CD4-positive, CD25-positive, alpha-beta regulatory T cell (primary cell): Measurements from ENCODE around the gene BTN2A1. TPM values are rescaled to one million over a fixed set of nuclear protein-coding genes. Genes with fewer than 3 reads are reported as not detected.

ENCODE experiments used
- ATAC-seq, 2 donors: fragments of 150-1000 bp; cut with Tn5 transposase; one replicate each; pipeline ENCODE4 v1.10.0; 2021; ENCODE audit warnings: low read depth in 2 of 2, moderate number of reproducible peaks in 2 of 2, moderate library complexity in 1 of 2
- DNase-seq, 3 donors: peaks; one replicate each; pipeline versions ENCODE4 v3.0.0 to v3.0.0-alpha.2; 2012 to 2022; ENCODE audit warnings: mixed read lengths in 1 of 3
- H3K27ac ChIP-seq: one replicate; pipeline ENCODE4 v1.7.0; 2013; ENCODE audit warnings: mild to moderate bottlenecking, low read length; ENCODE audit not compliant: insufficient read depth, poor library complexity, severe bottlenecking
- H3K27me3 ChIP-seq: one replicate; pipeline ENCODE4 v1.7.0; 2013; ENCODE audit warnings: low read length; ENCODE audit not compliant: control insufficient read depth, insufficient read depth
- H3K36me3 ChIP-seq: one replicate; pipeline ENCODE4 v1.7.0; 2013; ENCODE audit warnings: mild to moderate bottlenecking, low read length, moderate library complexity; ENCODE audit not compliant: control insufficient read depth, insufficient read depth
- H3K4me1 ChIP-seq: 2 replicates; pipeline ENCODE4 v1.7.0; 2013; ENCODE audit warnings: mild to moderate bottlenecking, low read length; ENCODE audit not compliant: insufficient read depth, control insufficient read depth, poor library complexity, severe bottlenecking
- H3K4me3 ChIP-seq: one replicate; pipeline ENCODE4 v1.7.0; 2013; ENCODE audit warnings: low read depth, mild to moderate bottlenecking, low read length, moderate library complexity
- H3K9me3 ChIP-seq, 2 experiments: 1 replicate in 1 of 2; 2 replicates in 1 of 2; pipeline ENCODE4 v1.7.0; 2013; ENCODE audit warnings: low read length in 2 of 2, mild to moderate bottlenecking in 1 of 2, moderate library complexity in 1 of 2; ENCODE audit not compliant: control insufficient read depth in 2 of 2
- H3K27ac Mint-ChIP-seq, 3 donors: one replicate each; pipeline ENCODE4 v1.8.0; 2020 to 2022; ENCODE audit warnings: mild to moderate bottlenecking in 3 of 3, mixed read lengths in 3 of 3, moderate library complexity in 2 of 3
- H3K27me3 Mint-ChIP-seq: one replicate; pipeline ENCODE4 v1.8.0; 2022; ENCODE audit warnings: mild to moderate bottlenecking, mixed read lengths
- H3K36me3 Mint-ChIP-seq: one replicate; pipeline ENCODE4 v1.8.0; 2020; ENCODE audit warnings: mixed read lengths
- H3K4me1 Mint-ChIP-seq, 4 donors: one replicate each; pipeline ENCODE4 v1.8.0; 2020 to 2022; ENCODE audit warnings: mixed read lengths in 4 of 4, mild to moderate bottlenecking in 1 of 4
- H3K4me3 Mint-ChIP-seq, 4 donors: one replicate each; pipeline ENCODE4 v1.8.0; 2020 to 2022; ENCODE audit warnings: mild to moderate bottlenecking in 4 of 4, mixed read lengths in 4 of 4, moderate library complexity in 3 of 4
- H3K9me3 Mint-ChIP-seq, 7 donors: one replicate each; pipeline ENCODE4 v1.8.0; 2020 to 2022; ENCODE audit warnings: mixed read lengths in 7 of 7, mild to moderate bottlenecking in 3 of 7, moderate library complexity in 2 of 7
- polyA plus RNA-seq, 4 donors: library from polyadenylated mRNA; unstranded; fragments of 300-500 nt; fragmentation: Illumina TruSeq; gene quantifications; one replicate each; pipeline ENCODE4 v1.2.3, GENCODE V29; 2021
- total RNA-seq: library from RNA; stranded (reverse); gene quantifications from one replicate; pipeline ENCODE4 v1.2.3, GENCODE V29; 2022

Gene BTN2A1
- total and polyA plus RNA-seq, 5 donors from 2014 or later = 9.7 to 35.9 (median 14.4) TPM

DNA sequence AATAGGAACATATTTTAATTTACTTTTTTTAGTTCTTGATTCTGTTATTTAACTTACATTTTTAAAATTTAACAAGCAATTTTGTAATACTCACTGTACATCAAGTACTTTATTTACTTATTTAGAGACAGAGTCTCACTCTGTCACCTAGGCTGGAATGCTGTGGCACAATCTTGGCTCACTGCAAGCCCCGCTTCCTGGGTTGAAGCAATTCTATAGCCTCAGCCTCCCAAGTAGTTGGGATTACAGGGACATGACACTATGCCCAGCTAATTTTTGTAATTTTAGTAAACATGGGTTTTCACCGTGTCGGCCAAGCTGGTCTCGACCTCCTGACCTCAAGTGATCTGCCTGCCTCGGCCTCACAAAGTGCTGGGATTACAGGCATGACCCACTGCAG, 10.5 kb upstream of the BTN2A1 start:
- no peak for DNase-seq
- Histone ChIP-seq H3K4me3 (no peak overlapping the region), H3K27ac (peak overlapping the region; percentile 43), H3K36me3 (peaks cover 81% of the 10 kb centered on the region), H3K4me1 (peaks cover 38% of the 10 kb centered on the region), H3K9me3 (no peaks in the 10 kb centered on the region), H3K27me3 (no peaks in the 10 kb centered on the region)
- peaks cover 87% of the 10 kb centered on the region for H3K36me3 Mint-ChIP-seq
- peak overlapping the region in 2 of 3 donors; percentile 83 to 86 for H3K27ac Mint-ChIP-seq
- ATAC-seq = no peak
- H3K4me3 Mint-ChIP-seq = peak overlapping the region in 1 of 4 donors; percentile 72
- H3K4me1 Mint-ChIP-seq = peaks cover 13 to 60% (median 47%) of the 10 kb centered on the region in 4 donors
- peaks cover 0 to 2% (median 0%) of the 10 kb centered on the region in 7 donors for H3K9me3 Mint-ChIP-seq
- H3K27me3 Mint-ChIP-seq = no peaks in the 10 kb centered on the region

GRCh38 chr6:26450240-26450639, 7.5 kb upstream of the BTN2A1 start:
- peaks cover 0 to 2% (median 0%) of the 10 kb centered on the region in 7 donors for H3K9me3 Mint-ChIP-seq
- peaks cover 6 to 41% (median 29%) of the 10 kb centered on the region in 4 donors for H3K4me1 Mint-ChIP-seq
- no peak overlapping the region for H3K4me3 Mint-ChIP-seq
- H3K27me3 Mint-ChIP-seq = no peaks in the 10 kb centered on the region
- Histone ChIP-seq H3K4me1 (peaks cover 18% of the 10 kb centered on the region), H3K36me3 (peaks cover 70% of the 10 kb centered on the region), H3K9me3 (no peaks in the 10 kb centered on the region), H3K4me3 (no peak overlapping the region), H3K27ac (no peak overlapping the region), H3K27me3 (no peaks in the 10 kb centered on the region)
- DNase-seq = no peak
- peak overlapping the region in 2 of 3 donors; percentile 38 to 85 for H3K27ac Mint-ChIP-seq
- peaks cover 76% of the 10 kb centered on the region for H3K36me3 Mint-ChIP-seq
- ATAC-seq = no peak

DNA sequence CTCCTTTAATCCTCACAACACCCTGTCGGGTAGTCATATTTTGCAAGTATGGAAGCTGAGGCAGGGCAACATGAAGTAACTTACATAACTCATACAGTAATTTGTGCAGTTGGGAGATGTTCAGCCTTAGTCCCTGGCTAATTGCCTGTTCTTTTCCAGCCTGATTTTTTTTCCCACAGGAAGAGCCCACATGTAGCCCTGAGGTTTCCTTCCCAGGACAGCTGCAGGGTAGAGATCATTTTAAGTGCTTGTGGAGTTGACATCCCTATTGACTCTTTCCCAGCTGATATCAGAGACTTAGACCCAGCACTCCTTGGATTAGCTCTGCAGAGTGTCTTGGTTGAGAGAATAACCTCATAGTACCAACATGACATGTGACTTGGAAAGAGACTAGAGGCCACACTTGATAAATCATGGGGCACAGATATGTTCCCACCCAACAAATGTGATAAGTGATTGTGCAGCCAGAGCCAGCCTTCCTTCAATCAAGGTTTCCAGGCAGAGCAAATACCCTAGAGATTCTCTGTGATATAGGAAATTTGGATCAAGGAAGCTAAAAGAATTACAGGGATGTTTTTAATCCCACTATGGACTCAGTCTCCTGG, 5.0 kb upstream of the BTN2A1 start:
- Histone ChIP-seq H3K4me3 (no peak overlapping the region), H3K36me3 (peaks cover 46% of the 10 kb centered on the region), H3K27me3 (no peaks in the 10 kb centered on the region), H3K4me1 (peaks cover 7% of the 10 kb centered on the region), H3K27ac (no peak overlapping the region), H3K9me3 (no peaks in the 10 kb centered on the region)
- no peak for DNase-seq
- Mint-ChIP-seq H3K9me3 (peaks cover 0 to 2% (median 0%) of the 10 kb centered on the region in 7 donors), H3K4me1 (peaks cover 5 to 39% (median 30%) of the 10 kb centered on the region in 4 donors), H3K4me3 (no peak overlapping the region), H3K36me3 (peaks cover 64% of the 10 kb centered on the region), H3K27me3 (no peaks in the 10 kb centered on the region), H3K27ac (peak overlapping the region; percentile 48 to 68 (median 58))
- ATAC-seq = no peak

GRCh38 chr6:26454631-26455030, 3.1 kb upstream of the BTN2A1 start:
- H3K36me3 ChIP-seq = peaks cover 34% of the 10 kb centered on the region
- no peak overlapping the region for H3K4me3 Mint-ChIP-seq
- H3K4me3 ChIP-seq = no peak overlapping the region
- no peaks in the 10 kb centered on the region for H3K9me3 ChIP-seq
- DNase-seq (no peak), ATAC-seq (no peak)
- peaks cover 49% of the 10 kb centered on the region for H3K36me3 Mint-ChIP-seq
- peaks cover 0 to 2% (median 0%) of the 10 kb centered on the region in 7 donors for H3K9me3 Mint-ChIP-seq
- H3K27ac Mint-ChIP-seq = peak overlapping the region in 2 of 3 donors; percentile 6 to 56
- H3K27me3 Mint-ChIP-seq = no peaks in the 10 kb centered on the region
- H3K27me3 ChIP-seq = no peaks in the 10 kb centered on the region
- peaks cover 17% of the 10 kb centered on the region for H3K4me1 ChIP-seq
- no peak overlapping the region for H3K27ac ChIP-seq
- H3K4me1 Mint-ChIP-seq = peaks cover 7 to 45% (median 34%) of the 10 kb centered on the region in 4 donors

- ATAC-seq (no peak), DNase-seq (no peak)
- peak overlapping the region in 1 of 4 donors; percentile 22 for H3K4me3 Mint-ChIP-seq
- H3K36me3 ChIP-seq = peaks cover 34% of the 10 kb centered on the region
- H3K9me3 ChIP-seq = no peaks in the 10 kb centered on the region
- H3K27me3 Mint-ChIP-seq = no peaks in the 10 kb centered on the region
- no peak overlapping the region for H3K4me3 ChIP-seq
- H3K4me1 ChIP-seq = peaks cover 26% of the 10 kb centered on the region
- H3K36me3 Mint-ChIP-seq = peaks cover 47% of the 10 kb centered on the region
- H3K4me1 Mint-ChIP-seq = peaks cover 11 to 53% (median 39%) of the 10 kb centered on the region in 4 donors
- no peaks in the 10 kb centered on the region for H3K27me3 ChIP-seq
- no peak overlapping the region for H3K27ac ChIP-seq
- peaks cover 0 to 2% (median 0%) of the 10 kb centered on the region in 7 donors for H3K9me3 Mint-ChIP-seq
- H3K27ac Mint-ChIP-seq = peak overlapping the region in 2 of 3 donors; percentile 70 to 97
Measured at GRCh38 chr6:26455357-26455970, 2.3 kb upstream of the BTN2A1 start.

DNA sequence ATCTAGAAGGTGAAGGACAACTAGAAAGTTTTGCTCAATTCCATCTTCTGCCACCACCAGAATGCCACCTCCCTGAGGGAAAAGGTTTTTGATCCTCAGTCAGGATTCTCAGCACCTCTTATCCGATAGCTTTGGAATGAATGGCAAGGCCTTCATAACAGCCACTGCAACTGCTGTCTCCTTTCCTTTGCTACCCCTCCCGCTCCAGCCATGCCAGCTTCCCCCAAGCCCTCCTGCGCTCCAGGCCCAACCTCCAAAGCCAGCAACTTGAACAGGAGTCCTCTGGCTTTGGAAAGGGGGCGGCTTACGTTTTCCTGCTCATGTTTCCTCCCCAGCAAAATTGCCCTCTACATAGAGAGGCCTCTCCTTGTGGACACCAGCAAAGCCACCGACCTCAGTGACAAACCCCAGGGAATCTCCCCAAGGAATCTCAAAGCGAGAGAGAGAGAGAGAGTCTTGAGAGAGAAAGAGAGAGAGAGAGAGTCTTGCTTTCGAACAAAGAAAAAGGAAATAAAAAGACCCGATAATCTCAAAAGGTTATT, 420 bp upstream of the BTN2A1 start:
- DNase-seq (peak in 1 of 3 donors; percentile 12), ATAC-seq (peak in 1 of 2 donors; percentile 6)
- peak overlapping the region; percentile 99 for H3K4me3 ChIP-seq
- Mint-ChIP-seq H3K27me3 (no peaks in the 10 kb centered on the region), H3K4me1 (peaks cover 11 to 65% (median 45%) of the 10 kb centered on the region in 4 donors), H3K36me3 (peaks cover 36% of the 10 kb centered on the region), H3K27ac (peak overlapping the region; percentile 94 to 98 (median 97)), H3K4me3 (peak overlapping the region; percentile 92 to 99 (median 96)), H3K9me3 (no peaks in the 10 kb centered on the region)
- H3K4me1 ChIP-seq = peaks cover 44% of the 10 kb centered on the region
- no peaks in the 10 kb centered on the region for H3K27me3 ChIP-seq
- H3K27ac ChIP-seq = peak overlapping the region; percentile 88
- no peaks in the 10 kb centered on the region for H3K9me3 ChIP-seq
- peaks cover 31% of the 10 kb centered on the region for H3K36me3 ChIP-seq

- ATAC-seq (no peak), DNase-seq (no peak)
- Mint-ChIP-seq H3K9me3 (no peaks in the 10 kb centered on the region), H3K4me1 (peaks cover 21 to 78% (median 55%) of the 10 kb centered on the region in 4 donors), H3K27me3 (no peaks in the 10 kb centered on the region), H3K36me3 (peaks cover 49% of the 10 kb centered on the region), H3K27ac (peak overlapping the region in 2 of 3 donors; percentile 87 to 97), H3K4me3 (peak overlapping the region; percentile 84 to 99 (median 92))
- peaks cover 47% of the 10 kb centered on the region for H3K36me3 ChIP-seq
- H3K4me3 ChIP-seq = peak overlapping the region; percentile 99
- no peaks in the 10 kb centered on the region for H3K27me3 ChIP-seq
- H3K4me1 ChIP-seq = peaks cover 44% of the 10 kb centered on the region
- no peaks in the 10 kb centered on the region for H3K9me3 ChIP-seq
- peak overlapping the region; percentile 88 for H3K27ac ChIP-seq
Measured at GRCh38 chr6:26459023-26459810, 1.5 kb downstream of the BTN2A1 start.
